H1 (cell line): ENCODE data around the gene PTPRT. TPM values are rescaled to one million over a fixed set of nuclear protein-coding genes. Genes with fewer than 3 reads are reported as not detected.

Experiments used
- CTCF ChIA-PET: fragments of 300-600 bp; sonication (Branson Sonifier 250); formaldehyde crosslinking; loops from one replicate; lab custom pipeline; 2021; ENCODE audit not compliant: partially characterized antibody; lab: Charles Lee
- POLR2A ChIA-PET: fragments of 300-600 bp; sonication (Branson Sonifier 250); formaldehyde crosslinking; loops from one replicate; lab custom pipeline; 2021; ENCODE audit warnings: inconsistent platforms; ENCODE audit not compliant: partially characterized antibody; lab: Charles Lee
- DNase-seq, 2 experiments: peaks; one replicate each; pipeline versions ENCODE4 v3.0.0 to v3.0.0-alpha.2; 2010 to 2022; ENCODE audit warnings: low spot score in 2 of 2, low read depth in 1 of 2, mixed read lengths in 1 of 2
- FAIRE-seq: peaks from 2 replicates; lab custom pipeline; 2011; peaks lifted over from hg19 to GRCh38; lab: Jason Lieb, UNC
- H2AFZ ChIP-seq: 2 replicates; pipeline ENCODE4 v1.8.1; 2012; ENCODE audit warnings: low read length, inconsistent platforms
- H2AK5ac ChIP-seq: 2 replicates; pipeline ENCODE4 v1.6.1; 2013; ENCODE audit warnings: low read depth, low read length
- H2BK120ac ChIP-seq: replicated peaks from 2 replicates; pipeline ENCODE3; 2013; ENCODE audit warnings: low read depth, low read length, inconsistent platforms
- H2BK12ac ChIP-seq: 2 replicates; pipeline ENCODE4 v1.6.1; 2013; ENCODE audit warnings: low read depth, low read length
- H2BK15ac ChIP-seq: 2 replicates; pipeline ENCODE4 v1.6.1; 2013; ENCODE audit warnings: low read length
- H2BK20ac ChIP-seq: 2 replicates; pipeline ENCODE4 v1.6.1; 2013; ENCODE audit warnings: low read length
- H2BK5ac ChIP-seq: 2 replicates; pipeline ENCODE4 v1.6.1; 2013; ENCODE audit warnings: low read depth, low read length
- H3K14ac ChIP-seq: 2 replicates; pipeline ENCODE4 v1.6.1; 2013; ENCODE audit warnings: inconsistent platforms; ENCODE audit not compliant: insufficient read length
- H3K18ac ChIP-seq: 2 replicates; pipeline ENCODE4 v1.6.1; 2013; ENCODE audit warnings: low read length; ENCODE audit errors: extremely low read depth
- H3K23ac ChIP-seq: 2 replicates; pipeline ENCODE4 v1.6.1; 2013; ENCODE audit warnings: inconsistent platforms; ENCODE audit not compliant: insufficient read length
- H3K23me2 ChIP-seq: 2 replicates; pipeline ENCODE4 v1.6.1; 2013; ENCODE audit warnings: low read depth, low read length
- H3K27ac ChIP-seq: 2 replicates; pipeline ENCODE4 v1.6.1; 2011; ENCODE audit warnings: low read depth, low read length, inconsistent platforms
- H3K27me3 ChIP-seq, 4 experiments: replicated peaks in 1 of 4; 1 replicate in 1 of 4; 2 replicates in 3 of 4; pipeline versions ENCODE4 v1.6.1 to v1.8.1; 2011 to 2013; ENCODE audit warnings: low read length in 3 of 4, mild to moderate bottlenecking in 3 of 4, inconsistent platforms in 2 of 4, mixed read lengths in 2 of 4, moderate library complexity in 1 of 4; ENCODE audit not compliant: control insufficient read depth in 3 of 4, insufficient read depth in 3 of 4; ENCODE audit errors: extremely low read depth in 1 of 4
- H3K36me3 ChIP-seq, 4 experiments: 2 replicates each; pipeline versions ENCODE4 v1.6.1 to v1.8.1; 2011 to 2013; ENCODE audit warnings: mild to moderate bottlenecking in 4 of 4, low read length in 3 of 4, moderate library complexity in 2 of 4, control low read depth in 1 of 4, inconsistent platforms in 1 of 4; ENCODE audit not compliant: insufficient read depth in 4 of 4, control insufficient read depth in 2 of 4
- H3K4ac ChIP-seq: replicated peaks from 2 replicates; pipeline ENCODE3; 2013; ENCODE audit warnings: low read length, low read depth, mixed read lengths, inconsistent platforms; ENCODE audit not compliant: insufficient read length
- H3K4me1 ChIP-seq, 4 experiments: replicated peaks in 1 of 4; 1 replicate in 1 of 4; 2 replicates in 3 of 4; pipeline versions ENCODE4 v1.6.1 to v1.8.1; 2011 to 2013; ENCODE audit warnings: low read length in 3 of 4, inconsistent platforms in 2 of 4, mixed read lengths in 1 of 4; ENCODE audit not compliant: insufficient read depth in 4 of 4, control insufficient read depth in 3 of 4
- H3K4me2 ChIP-seq, 2 experiments: 2 replicates each; pipeline versions ENCODE4 v1.6.1 to v1.8.1; 2011 to 2013; ENCODE audit warnings: low read depth in 2 of 2, low read length in 2 of 2, control low read depth in 1 of 2, inconsistent platforms in 1 of 2, mild to moderate bottlenecking in 1 of 2; ENCODE audit not compliant: insufficient read depth in 1 of 2
- H3K4me3 ChIP-seq, 4 experiments: fragments of 200-600, 300-600 bp in 1 of 4; sonication (generic), shearing (Covaris generic), sonication (Bioruptor Twin) in 1 of 4; 2 replicates each; pipeline versions ENCODE4 v1.5.1 to v1.8.1; 2011 to 2016; ENCODE audit warnings: low read length in 4 of 4, low read depth in 3 of 4, control low read depth in 2 of 4, inconsistent platforms in 2 of 4, mild to moderate bottlenecking in 2 of 4, mixed read lengths in 1 of 4, moderate library complexity in 1 of 4; ENCODE audit not compliant: insufficient read depth in 2 of 4; ENCODE audit errors: extremely low read depth in 1 of 4
- H3K56ac ChIP-seq: replicated peaks from 2 replicates; pipeline ENCODE3; 2013; ENCODE audit warnings: low read depth, mild to moderate bottlenecking, mixed read lengths, low read length, inconsistent platforms; ENCODE audit not compliant: insufficient read length
- H3K79me1 ChIP-seq: 2 replicates; pipeline ENCODE4 v1.6.1; 2013; ENCODE audit warnings: low read depth, low read length, control low read depth
- H3K79me2 ChIP-seq, 2 experiments: 2 replicates each; pipeline versions ENCODE4 v1.6.1 to v1.8.1; 2012 to 2013; ENCODE audit warnings: low read length in 2 of 2, mild to moderate bottlenecking in 2 of 2, inconsistent platforms in 1 of 2; ENCODE audit not compliant: insufficient read depth in 2 of 2, control insufficient read depth in 1 of 2
- H3K9ac ChIP-seq, 4 experiments: replicated peaks in 1 of 4; 1 replicate in 1 of 4; 2 replicates in 3 of 4; pipeline versions ENCODE4 v1.6.1 to v1.8.1; 2011 to 2013; ENCODE audit warnings: low read depth in 3 of 4, low read length in 3 of 4, control low read depth in 2 of 4, mild to moderate bottlenecking in 2 of 4, moderate library complexity in 2 of 4, inconsistent platforms in 1 of 4; ENCODE audit errors: extremely low read depth in 1 of 4
- H3K9me3 ChIP-seq, 2 experiments: 2 replicates each; pipeline versions ENCODE4 v1.6.1 to v1.8.1; 2012 to 2013; ENCODE audit warnings: mild to moderate bottlenecking in 2 of 2, moderate library complexity in 2 of 2, control low read depth in 1 of 2, inconsistent platforms in 1 of 2, low read depth in 1 of 2, low read length in 1 of 2, mixed read lengths in 1 of 2; ENCODE audit not compliant: insufficient read depth in 2 of 2
- H4K20me1 ChIP-seq, 2 experiments: replicated peaks in 1 of 2; 2 replicates each; pipeline versions ENCODE3 to v1.8.1; 2011 to 2013; ENCODE audit warnings: inconsistent platforms in 2 of 2, low read length in 2 of 2, mild to moderate bottlenecking in 1 of 2; ENCODE audit not compliant: insufficient read depth in 2 of 2, control insufficient read depth in 1 of 2
- H4K5ac ChIP-seq: 2 replicates; pipeline ENCODE4 v1.6.1; 2013; ENCODE audit warnings: low read length, low read depth, mixed read lengths, inconsistent platforms; ENCODE audit not compliant: insufficient read length
- H4K8ac ChIP-seq: 2 replicates; pipeline ENCODE4 v1.8.0; 2013; ENCODE audit warnings: mild to moderate bottlenecking, moderate library complexity, low read length, inconsistent platforms; ENCODE audit not compliant: insufficient read depth; ENCODE audit errors: extremely low read depth
- H4K91ac ChIP-seq: replicated peaks from 2 replicates; pipeline ENCODE3; 2013; ENCODE audit warnings: low read length, mixed read lengths, inconsistent platforms; ENCODE audit not compliant: insufficient read length
- CTBP2 ChIP-seq: IDR thresholded peaks from 2 replicates; pipeline ENCODE4 v1.7.0; 2011; ENCODE audit warnings: borderline replicate concordance, mild to moderate bottlenecking, moderate library complexity, mixed read lengths, low read length; ENCODE audit not compliant: insufficient read depth, insufficient read length
- FOSL1 ChIP-seq: IDR thresholded peaks from 2 replicates; pipeline ENCODE4 v1.6.1; 2011; ENCODE audit warnings: mild to moderate bottlenecking, low read depth, low read length, moderate library complexity; ENCODE audit not compliant: insufficient read depth
- RXRA ChIP-seq: IDR thresholded peaks from 2 replicates; pipeline ENCODE4 v1.6.1; 2011; ENCODE audit warnings: low read depth, mild to moderate bottlenecking, low read length, moderate library complexity; ENCODE audit not compliant: insufficient read depth
- ZNF274 ChIP-seq: IDR thresholded peaks from 2 replicates; pipeline ENCODE4 v1.7.0; 2012; ENCODE audit warnings: low read length, borderline replicate concordance; ENCODE audit errors: extremely low read depth
- WGBS, 2 experiments: shearing (Covaris generic) in 1 of 2; methylation state at CpG; one replicate each; pipeline versions ENCODE4 v1.1.6 to v1.1.7; 2013 to 2015; ENCODE audit warnings: low lambda C conversion rate in 2 of 2, mixed read lengths in 2 of 2, inconsistent platforms in 1 of 2, low coverage in 1 of 2, missing lambda C conversion rate in 1 of 2; ENCODE audit not compliant: insufficient replicate concordance in 2 of 2, insufficient coverage in 1 of 2, insufficient read length in 1 of 2; ENCODE audit errors: extremely low coverage in 1 of 2, missing lambda C conversion rate in 1 of 2; 5-methylcytosine and 5-hydroxymethylcytosine counted together
- polyA plus RNA-seq, 7 experiments: library from polyadenylated mRNA; depleted of rRNA in 3 of 7; stranded (reverse) in 5 of 7; unstranded in 2 of 7; fragments of >200 nt in 5 of 7; fragments of 200-250 nt in 2 of 7; gene quantifications; 1 replicate in 5 of 7; 2 replicates in 1 of 7; 4 replicates in 1 of 7; pipeline versions ENCODE4 v1.2.1 to v1.2.3, GENCODE V29; 2011 to 2013; ENCODE audit warnings: missing spikeins in 2 of 7, mixed read lengths in 2 of 7
- total RNA-seq: library from RNA; stranded (reverse); fragmentation: NEBNext Ultra II Directional; extraction: Animal tissue kit (Norgen Biotek cat#: 25700); gene quantifications from 2 replicates; pipeline ENCODE4 v1.2.1, GENCODE V29; 2021

Gene PTPRT
- total and polyA plus RNA-seq, 2 of the 8 experiments (the other 6 are each of a cell fraction or from before 2014, with no cell fraction given): 0.33 to 1.8 TPM

- H3K27me3 ChIP-seq: no peaks in the 10 kb centered on the region
- no peaks in the 10 kb centered on the region for H3K23me2 ChIP-seq
- no peaks in the 10 kb centered on the region for H4K20me1 ChIP-seq
- no peaks in the 10 kb centered on the region for H3K79me1 ChIP-seq
- H2AK5ac ChIP-seq: no peak overlapping the region
- no peak overlapping the region for H4K5ac ChIP-seq
- H3K36me3 ChIP-seq: no peaks in the 10 kb centered on the region
- H2BK12ac ChIP-seq: no peak overlapping the region
- ChIA-PET POLR2A (no interaction called here), CTCF (interaction anchor here (1.0 to 1.6 kb wide), 3 partner anchors 8 to 182 kb away, joined by 3 to 4 read pairs (median 4); no protein-coding TSS in a partner anchor)
- no peak overlapping the region for H3K27ac ChIP-seq
- 94% methylated on average over 2 of the region's 2 CpGs; no CpG with 5 or more reads in 1 of the 2 experiments for WGBS, 2 experiments
- H4K8ac ChIP-seq: no peak overlapping the region
- no peak overlapping the region for H3K18ac ChIP-seq
- no peak overlapping the region for H2BK5ac ChIP-seq
- peaks cover 3 to 6% of the 10 kb centered on the region in 2 experiments; a peak in 2 of 4 replicates for H3K9me3 ChIP-seq
- H3K9ac ChIP-seq: no peak overlapping the region
- no peaks in the 10 kb centered on the region for H3K79me2 ChIP-seq
- H4K91ac ChIP-seq: no peak overlapping the region
- FAIRE-seq (no peak), DNase-seq (no peak)
- no peak overlapping the region for H3K14ac ChIP-seq
- H3K56ac ChIP-seq: no peak overlapping the region
- no peak overlapping the region for H2BK15ac ChIP-seq
- no peak overlapping the region for H3K4me3 ChIP-seq
- H3K4me1 ChIP-seq: no peaks in the 10 kb centered on the region
- no peak overlapping the region for H3K23ac ChIP-seq
- no peak overlapping the region for H2AFZ ChIP-seq
- no peak overlapping the region for H3K4me2 ChIP-seq
- H3K4ac ChIP-seq: no peak overlapping the region
- H2BK120ac ChIP-seq: no peak overlapping the region
- no peak overlapping the region for H2BK20ac ChIP-seq
- TF ChIP-seq FOSL1 (no peak), CTBP2 (no peak), ZNF274 (no peak), RXRA (no peak)
Observed at GRCh38 chr20:43209831-43210230, 20.1 kb upstream of the PTPRT start.
